ENCODE data around the gene HORMAD2.

DNA sequence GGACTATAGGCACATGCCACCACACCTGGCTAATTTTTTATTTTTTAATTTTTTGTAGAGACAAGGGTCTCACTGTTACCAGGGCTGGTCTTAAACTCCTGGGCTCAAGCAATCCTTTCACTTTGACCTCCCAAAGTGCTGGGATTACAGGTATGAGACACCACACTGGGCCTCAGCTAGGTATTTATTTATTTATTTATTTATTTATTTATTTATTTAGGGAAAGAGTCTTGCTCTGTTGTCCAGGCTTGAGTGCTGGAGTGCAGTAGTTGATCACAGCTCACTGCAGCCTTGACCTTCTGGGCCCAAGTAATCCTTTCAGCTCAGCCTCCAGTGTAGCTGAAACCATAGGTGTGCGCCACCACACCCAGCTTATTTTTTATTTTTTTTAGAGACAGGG lies 43.2 kb downstream of the HORMAD2 start:
- TF ChIP-seq SP1 (IDR thresholded peaks at IDR 0.05) = no peak
- TF ChIP-seq HDGF (IDR thresholded peaks at IDR 0.05; ENCODE audit: borderline replicate concordance) = no peak
- TF ChIP-seq BHLHE40 (IDR thresholded peaks at IDR 0.05; ENCODE audit: borderline replicate concordance) = no peak
- no peak for TF ChIP-seq ARNT (IDR thresholded peaks at IDR 0.05)
- no peak for TF ChIP-seq L3MBTL2 (conservative IDR thresholded peaks at IDR 0.05)
- TF ChIP-seq FOXA1 (IDR thresholded peaks at IDR 0.05) = no peak
- no peak for TF ChIP-seq SUZ12 (IDR thresholded peaks at IDR 0.05)
- no peak for TF ChIP-seq ZNF384 (IDR thresholded peaks at IDR 0.05)
- TF ChIP-seq FOXM1 (IDR thresholded peaks at IDR 0.05; ENCODE audit: borderline replicate concordance) = no peak
- no peak for TF ChIP-seq ELF4 (IDR thresholded peaks at IDR 0.05)
